ENCODE measurements around the gene GPR137C. TPM values are rescaled to one million over a fixed set of nuclear protein-coding genes. Genes with fewer than 3 reads are reported as not detected.
A peak's percentile ranks its signal among the peaks of the same experiment; 100 is the strongest.

The GPR137C gene
- total and polyA plus RNA-seq, 2 donors from 2014 or later = 0.24 to 0.54 TPM

DNA sequence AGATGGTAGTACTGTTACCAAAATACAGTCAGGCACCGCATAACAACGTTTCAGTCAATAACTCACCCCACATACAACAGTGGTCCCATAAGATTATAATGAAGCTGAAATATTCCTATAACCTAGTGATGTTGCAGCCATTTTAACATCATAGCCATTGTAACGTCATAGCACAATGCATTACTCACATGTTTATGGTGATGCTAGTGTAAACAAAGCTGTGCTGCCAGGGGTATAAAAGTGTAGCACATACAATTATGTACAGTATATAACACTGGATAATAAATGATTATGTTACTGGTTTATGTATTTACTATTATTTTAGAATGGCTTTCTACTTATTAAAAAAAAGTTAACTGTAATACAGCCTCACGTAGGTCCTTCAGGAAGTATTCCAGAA lies 37.0 kb downstream of the GPR137C start:
- TF ChIP-seq CTCF (IDR thresholded peaks at IDR 0.05; ENCODE audit: borderline replicate concordance, extremely low read depth, insufficient read depth) = no peak
- Histone ChIP-seq H3K9me3 (ENCODE audit: control insufficient read depth in 2 of 3, insufficient read depth in 1 of 3, low read length in 3 of 3) (no peaks in the 10 kb centered on the region), H3K27ac (ENCODE audit: low read depth in 2 of 2, low read length in 2 of 2) (no peak overlapping the region), H3K4me1 (ENCODE audit: control insufficient read depth in 2 of 3, insufficient read depth in 2 of 3, low read depth in 1 of 3, low read length in 3 of 3) (no peaks in the 10 kb centered on the region), H3K9ac (ENCODE audit: low read length in 3 of 3) (no peak overlapping the region), H3K4me3 (ENCODE audit: low read length in 3 of 3) (no peak overlapping the region), H3K36me3 (ENCODE audit: control insufficient read depth in 2 of 3, insufficient read depth in 3 of 3, low read length in 3 of 3) (no peaks in the 10 kb centered on the region), H3K27me3 (ENCODE audit: control insufficient read depth, insufficient read depth, low read length) (no peaks in the 10 kb centered on the region)
- intact Hi-C loops (cut with DNase I) = no loop called here
- FAIRE-seq (no peak), DNase-seq (no peak)

DNA sequence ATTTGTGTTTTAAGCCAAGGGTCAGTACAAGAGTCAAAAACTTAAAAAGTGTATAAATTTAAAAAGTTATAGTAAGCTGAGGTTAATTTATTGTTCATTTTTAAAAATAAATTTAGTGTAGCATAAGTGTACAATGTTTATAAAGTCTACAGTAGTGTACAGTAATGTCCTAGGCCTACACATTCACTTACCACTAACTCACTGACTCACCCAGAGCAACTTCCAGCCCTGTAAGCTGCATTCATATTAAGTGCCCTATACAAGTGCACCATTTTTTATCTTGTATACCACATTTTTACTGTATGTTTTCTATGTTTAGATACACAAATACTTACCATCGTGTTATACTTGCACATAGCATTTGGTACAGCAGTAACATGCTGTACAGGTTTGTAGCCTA lies 37.7 kb downstream of the GPR137C start:
- H3K4me1 ChIP-seq (ENCODE audit: control insufficient read depth in 2 of 3, insufficient read depth in 2 of 3, low read depth in 1 of 3, low read length in 3 of 3) = no peaks in the 10 kb centered on the region
- no peaks in the 10 kb centered on the region for H3K9me3 ChIP-seq (ENCODE audit: control insufficient read depth in 2 of 3, insufficient read depth in 1 of 3, low read length in 3 of 3)
- TF ChIP-seq CTCF (IDR thresholded peaks at IDR 0.05; ENCODE audit: borderline replicate concordance, extremely low read depth, insufficient read depth) = no peak
- H3K4me3 ChIP-seq (ENCODE audit: low read length in 3 of 3) = no peak overlapping the region
- no peaks in the 10 kb centered on the region for H3K36me3 ChIP-seq (ENCODE audit: control insufficient read depth in 2 of 3, insufficient read depth in 3 of 3, low read length in 3 of 3)
- intact Hi-C loops (cut with DNase I) = no loop called here
- H3K27me3 ChIP-seq (ENCODE audit: control insufficient read depth, insufficient read depth, low read length) = no peaks in the 10 kb centered on the region
- DNase-seq = no peak
- peak; percentile 23 for FAIRE-seq
- H3K27ac ChIP-seq (ENCODE audit: low read depth in 2 of 2, low read length in 2 of 2) = no peak overlapping the region
- H3K9ac ChIP-seq (ENCODE audit: low read length in 3 of 3) = no peak overlapping the region

DNA sequence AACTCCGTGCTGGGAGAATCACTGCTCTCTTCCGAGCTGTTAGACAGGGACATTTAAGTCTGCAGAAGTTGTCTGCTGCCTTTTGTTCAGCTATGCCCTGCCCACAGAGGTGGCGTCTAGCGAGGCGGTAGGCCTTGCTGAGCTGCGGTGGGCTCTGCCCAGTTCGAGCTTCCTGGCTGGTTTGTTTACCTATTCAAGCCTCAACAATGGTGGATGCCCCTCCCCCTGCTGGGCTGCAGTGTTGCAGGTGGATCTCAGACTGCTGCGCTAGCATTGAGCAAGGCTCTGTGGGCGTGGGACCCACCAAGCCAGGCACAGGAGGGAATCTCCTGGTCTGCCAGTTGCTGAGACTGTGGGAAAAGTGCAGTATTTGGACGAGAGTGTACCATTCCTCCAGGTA lies 43.7 kb downstream of the GPR137C start:
- no peak for TF ChIP-seq CTCF (IDR thresholded peaks at IDR 0.05; ENCODE audit: borderline replicate concordance, extremely low read depth, insufficient read depth)
- intact Hi-C loops (cut with DNase I) = no loop called here
- Histone ChIP-seq H3K27ac (ENCODE audit: low read depth in 2 of 2, low read length in 2 of 2) (no peak overlapping the region), H3K9ac (ENCODE audit: low read length in 3 of 3) (no peak overlapping the region), H3K4me3 (ENCODE audit: low read length in 3 of 3) (no peak overlapping the region), H3K36me3 (ENCODE audit: control insufficient read depth in 2 of 3, insufficient read depth in 3 of 3, low read length in 3 of 3) (no peaks in the 10 kb centered on the region), H3K27me3 (ENCODE audit: control insufficient read depth, insufficient read depth, low read length) (no peaks in the 10 kb centered on the region), H3K9me3 (ENCODE audit: control insufficient read depth in 2 of 3, insufficient read depth in 1 of 3, low read length in 3 of 3) (no peaks in the 10 kb centered on the region), H3K4me1 (ENCODE audit: control insufficient read depth in 2 of 3, insufficient read depth in 2 of 3, low read depth in 1 of 3, low read length in 3 of 3) (no peaks in the 10 kb centered on the region)
- no peak for DNase-seq
- FAIRE-seq = no peak

GRCh38 chr14:52596861-52597260 lies 44.2 kb downstream of the GPR137C start:
- intact Hi-C loops (cut with DNase I) = no loop called here

More at GRCh38 chr14:52596861-52597260, 44.2 kb downstream of the GPR137C start:
- Histone ChIP-seq H3K27ac (ENCODE audit: low read depth in 2 of 2, low read length in 2 of 2) (no peak overlapping the region), H3K9ac (ENCODE audit: low read length in 3 of 3) (no peak overlapping the region), H3K9me3 (ENCODE audit: control insufficient read depth in 2 of 3, insufficient read depth in 1 of 3, low read length in 3 of 3) (no peaks in the 10 kb centered on the region), H3K4me3 (ENCODE audit: low read length in 3 of 3) (no peak overlapping the region), H3K4me1 (ENCODE audit: control insufficient read depth in 2 of 3, insufficient read depth in 2 of 3, low read depth in 1 of 3, low read length in 3 of 3) (no peaks in the 10 kb centered on the region), H3K36me3 (ENCODE audit: control insufficient read depth in 2 of 3, insufficient read depth in 3 of 3, low read length in 3 of 3) (no peaks in the 10 kb centered on the region), H3K27me3 (ENCODE audit: control insufficient read depth, insufficient read depth, low read length) (no peaks in the 10 kb centered on the region)
- DNase-seq (no peak), FAIRE-seq (no peak)
- no peak for TF ChIP-seq CTCF (IDR thresholded peaks at IDR 0.05; ENCODE audit: borderline replicate concordance, extremely low read depth, insufficient read depth)
